Panc1 (cell line): ENCODE data around the gene BUB1. TPM values are rescaled to one million over a fixed set of nuclear protein-coding genes. Genes with fewer than 3 reads are reported as not detected.

Source experiments
- ATAC-seq: fragments of 200-7000 bp; cut with Tn5 transposase; 2 replicates; pipeline ENCODE4 v1.9.1; 2020; ENCODE audit warnings: mild to moderate bottlenecking, moderate library complexity
- BruUV-seq: library from RNA; stranded (reverse); fragments of 400-500 nt; replicated peaks from 2 replicates; lab custom pipeline; 2021; lab: Mats Ljungman, UMichigan
- CTCF ChIA-PET: fragments of 300-600 bp; sonication (Branson Sonifier 250); formaldehyde crosslinking; loops from one replicate; lab custom pipeline; 2022; ENCODE audit warnings: antibody characterized with exemption; lab: Charles Lee
- POLR2A ChIA-PET: fragments of 300-600 bp; sonication (Branson Sonifier 250); formaldehyde crosslinking; loops from one replicate; lab custom pipeline; 2022; ENCODE audit warnings: antibody characterized with exemption; lab: Charles Lee
- DNase-seq: peaks from one replicate; pipeline ENCODE4 v3.0.0-alpha.2; 2010; ENCODE audit warnings: low read depth, low spot score
- H3K27ac ChIP-seq: 2 replicates; pipeline ENCODE4 v1.5.1; 2011; ENCODE audit warnings: mild to moderate bottlenecking, low read length, inconsistent platforms
- H3K27me3 ChIP-seq: fragments of 200-500 bp; sonication (Bioruptor generic); 2 replicates; pipeline ENCODE4 v1.6.0; 2014; ENCODE audit warnings: low read length, inconsistent platforms; ENCODE audit not compliant: control insufficient read depth, insufficient read depth
- H3K36me3 ChIP-seq: fragments of 200-500 bp; sonication (Bioruptor generic); 2 replicates; pipeline ENCODE4 v1.5.1; 2014; ENCODE audit warnings: inconsistent platforms, mild to moderate bottlenecking, low read length, moderate library complexity; ENCODE audit not compliant: control insufficient read depth, insufficient read depth
- H3K4me1 ChIP-seq: 2 replicates; pipeline ENCODE4 v1.5.1; 2011; ENCODE audit warnings: inconsistent platforms, mild to moderate bottlenecking, low read length, moderate library complexity; ENCODE audit not compliant: control insufficient read depth, insufficient read depth
- H3K4me3 ChIP-seq, 2 experiments: 2 replicates each; pipeline ENCODE4 v1.5.1; 2011 to 2012; ENCODE audit warnings: low read depth in 2 of 2, low read length in 2 of 2, mild to moderate bottlenecking in 2 of 2, inconsistent platforms in 1 of 2, moderate library complexity in 1 of 2
- H3K9me3 ChIP-seq: fragments of 200-500 bp; sonication (Bioruptor generic); 2 replicates; pipeline ENCODE4 v1.5.1; 2014; ENCODE audit warnings: low read depth, mild to moderate bottlenecking, inconsistent platforms, low read length, moderate library complexity; ENCODE audit not compliant: control insufficient read depth, insufficient read depth
- CTCF ChIP-seq: fragments of 450-650 bp; IDR thresholded peaks from 2 replicates; pipeline ENCODE4 v1.5.1; 2017; ENCODE audit warnings: mild to moderate bottlenecking
- POLR2AphosphoS5 ChIP-seq: IDR thresholded peaks from 2 replicates; pipeline ENCODE4 v1.6.1; 2012; ENCODE audit warnings: mild to moderate bottlenecking, low read depth, low read length, moderate library complexity
- REST ChIP-seq, 2 experiments: IDR thresholded peaks; 2 replicates each; pipeline ENCODE4 v1.6.1; 2011 to 2012; ENCODE audit warnings: low read depth in 2 of 2, control low read depth in 1 of 2, low read length in 1 of 2, mild to moderate bottlenecking in 1 of 2, moderate library complexity in 1 of 2; ENCODE audit not compliant: insufficient read depth in 1 of 2
- SIN3A ChIP-seq: IDR thresholded peaks from 2 replicates; pipeline ENCODE4 v1.6.1; 2012; ENCODE audit warnings: low read depth, mild to moderate bottlenecking, low read length, moderate library complexity, borderline replicate concordance; ENCODE audit not compliant: insufficient read depth
- TCF7L2 ChIP-seq: IDR thresholded peaks from 2 replicates; pipeline ENCODE4 v1.6.1; 2011; ENCODE audit warnings: mild to moderate bottlenecking, low read depth, low read length, inconsistent platforms
- in situ Hi-C: cut with HindIII; loops from 2 replicates; pipeline ENCODE4 v1.10.0; 2016; ENCODE audit warnings: low sequenced_read_pairs, low pct_unique_long_range_greater_than_20kb
- intact Hi-C: fragments of 100-400 bp; cut with micrococcal nuclease; formaldehyde crosslinking; loops from one replicate; pipeline ENCODE4 v1.10.0; 2022; ENCODE audit not compliant: unreplicated experiment
- total RNA-seq: library from RNA; stranded (reverse); gene quantifications from one replicate; pipeline ENCODE4 v1.2.1, GENCODE V29; 2021; ENCODE audit not compliant: unreplicated experiment

BUB1 gene
- total RNA-seq, 1 experiment from 2014 or later, result 91.2 TPM

GRCh38 chr2:110653861-110654260 is 24.0 kb downstream of the BUB1 start:
- TF ChIP-seq TCF7L2 (no peak), REST (IDR thresholded peaks at IDR 0.05; ENCODE audit: insufficient read depth in 1 of 2, low read depth in 2 of 2, low read length in 1 of 2) (no peak), SIN3A (no peak), POLR2AphosphoS5 (no peak), CTCF (no peak)
- intact Hi-C loops (no loop called here), in situ Hi-C loops (no loop called here)
- H3K4me1 ChIP-seq, result no peaks in the 10 kb centered on the region
- BruUV-seq, result no TSS peak
- H3K27me3 ChIP-seq, result no peaks in the 10 kb centered on the region
- ChIA-PET POLR2A (no interaction called here), CTCF (no interaction called here)
- H3K36me3 ChIP-seq, result peaks cover 79% of the 10 kb centered on the region
- DNase-seq, result no peak
- H3K27ac ChIP-seq, result no peak overlapping the region
- no peak for ATAC-seq
- no peak overlapping the region for H3K4me3 ChIP-seq
- no peaks in the 10 kb centered on the region for H3K9me3 ChIP-seq

- CTCF ChIA-PET, result no interaction called here
- Histone ChIP-seq H3K27ac (no peak overlapping the region), H3K9me3 (no peaks in the 10 kb centered on the region), H3K4me3 (no peak overlapping the region), H3K27me3 (no peaks in the 10 kb centered on the region), H3K36me3 (peaks cover 66% of the 10 kb centered on the region), H3K4me1 (no peaks in the 10 kb centered on the region)
- in situ Hi-C loops (no loop called here), intact Hi-C loops (no loop called here)
- DNase-seq, result no peak
- TF ChIP-seq TCF7L2 (no peak), CTCF (no peak), SIN3A (no peak), REST (IDR thresholded peaks at IDR 0.05; ENCODE audit: insufficient read depth in 1 of 2, low read depth in 2 of 2, low read length in 1 of 2) (no peak), POLR2AphosphoS5 (no peak)
- POLR2A ChIA-PET, result no interaction called here
- BruUV-seq, result no TSS peak
- no peak for ATAC-seq
Measured at GRCh38 chr2:110650346-110650745, 27.5 kb downstream of the BUB1 start.
